Prostate gland (tissue), 2 donors: Measurements from ENCODE around the gene PRSS58. TPM values are rescaled to one million over a fixed set of nuclear protein-coding genes. Genes with fewer than 3 reads are reported as not detected.

Source experiments
- DNase-seq: peaks from one replicate; pipeline ENCODE4 v3.0.0-alpha.2; 2019; ENCODE audit warnings: low spot score
- H3K27ac ChIP-seq, 2 donors: fragments of 200-600 bp; sonication (generic); 2 replicates each; pipeline ENCODE4 v1.5.1; 2017 to 2019
- H3K27me3 ChIP-seq: fragments of 200-600 bp; sonication (generic); replicated peaks from 2 replicates; pipeline ENCODE4 v1.5.1; 2019; ENCODE audit not compliant: insufficient read depth
- H3K36me3 ChIP-seq, 2 donors: fragments of 200-600 bp; sonication (generic); 1 replicate in 1 of 2; 2 replicates in 1 of 2; pipeline versions ENCODE4 v1.5.1 to v1.8.1; 2017 to 2019
- H3K4me1 ChIP-seq: fragments of 200-600 bp; sonication (generic); replicated peaks from 2 replicates; pipeline ENCODE4 v1.5.1; 2019
- H3K4me3 ChIP-seq, 2 donors: fragments of 200-600 bp; sonication (generic); 2 replicates each; pipeline ENCODE4 v1.5.1; 2017 to 2019
- H3K9me3 ChIP-seq: fragments of 200-600 bp; sonication (generic); 2 replicates; pipeline ENCODE4 v1.5.1; 2017
- POLR2A ChIP-seq: fragments of 450-650 bp; IDR thresholded peaks from one replicate; pipeline ENCODE4 v1.6.1; 2016; ENCODE audit warnings: antibody characterized with exemption, mild to moderate bottlenecking
- POLR2AphosphoS5 ChIP-seq: sonication (generic); formaldehyde crosslinking; IDR thresholded peaks from one replicate; pipeline ENCODE4 v1.6.1; 2017; ENCODE audit warnings: antibody characterized with exemption
- WGBS: methylation state at CpG from one replicate; pipeline ENCODE4 v1.1.5; 2018; 5-methylcytosine and 5-hydroxymethylcytosine counted together
- intact Hi-C: fragments of 100-400 bp; cut with DNase I; formaldehyde crosslinking; loops from one replicate; pipeline ENCODE4 v1.14.2; 2022
- total RNA-seq, 2 donors: library from RNA; depleted of rRNA; stranded (reverse); fragments of >200 nt; gene quantifications; one replicate each; pipeline ENCODE4 v1.1.0, GENCODE V29; 2016
- TF ChIP-seq, protein P1 (sequence below), 4 experiments: fragments of 200-600 bp in 2 of 4; fragments of 450-650 bp in 2 of 4; sonication (generic) in 2 of 4; IDR thresholded peaks; 1 replicate in 3 of 4; 2 replicates in 1 of 4; pipeline ENCODE4 v1.5.1; 2016 to 2019; ENCODE audit warnings: antibody characterized with exemption in 4 of 4, mild to moderate bottlenecking in 2 of 4, moderate library complexity in 2 of 4

PRSS58 gene
- total RNA-seq, 2 donors from 2014 or later = 0.91 TPM; not detected in 1

DNA sequence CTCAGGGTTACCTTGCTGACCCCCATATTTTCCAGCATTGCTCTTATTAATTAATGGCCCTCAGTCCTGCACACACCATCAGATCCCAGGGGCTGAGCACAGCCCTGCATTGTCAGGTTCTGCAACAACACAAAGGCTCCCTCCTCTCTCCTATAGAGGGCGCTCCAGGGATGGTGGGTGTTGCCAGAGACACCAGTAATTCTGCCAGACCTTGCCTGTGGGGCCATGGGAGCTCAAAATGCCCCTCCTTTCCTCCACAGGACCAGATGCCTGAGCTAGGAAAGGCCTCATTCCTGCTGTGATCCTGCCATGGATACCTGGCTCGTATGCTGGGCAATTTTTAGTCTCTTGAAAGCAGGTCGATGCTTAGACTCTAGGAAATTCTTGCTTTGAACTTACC, 42.8 kb upstream of the PRSS58 start:
- Histone ChIP-seq H3K4me3 (no peak overlapping the region), H3K9me3 (no peaks in the 10 kb centered on the region), H3K36me3 (no peaks in the 10 kb centered on the region), H3K27me3 (no peaks in the 10 kb centered on the region), H3K4me1 (no peaks in the 10 kb centered on the region), H3K27ac (no peak overlapping the region)
- DNase-seq = no peak
- 58% methylated on average over 3 of the region's 3 CpGs for WGBS
- TF ChIP-seq, protein P1, sequence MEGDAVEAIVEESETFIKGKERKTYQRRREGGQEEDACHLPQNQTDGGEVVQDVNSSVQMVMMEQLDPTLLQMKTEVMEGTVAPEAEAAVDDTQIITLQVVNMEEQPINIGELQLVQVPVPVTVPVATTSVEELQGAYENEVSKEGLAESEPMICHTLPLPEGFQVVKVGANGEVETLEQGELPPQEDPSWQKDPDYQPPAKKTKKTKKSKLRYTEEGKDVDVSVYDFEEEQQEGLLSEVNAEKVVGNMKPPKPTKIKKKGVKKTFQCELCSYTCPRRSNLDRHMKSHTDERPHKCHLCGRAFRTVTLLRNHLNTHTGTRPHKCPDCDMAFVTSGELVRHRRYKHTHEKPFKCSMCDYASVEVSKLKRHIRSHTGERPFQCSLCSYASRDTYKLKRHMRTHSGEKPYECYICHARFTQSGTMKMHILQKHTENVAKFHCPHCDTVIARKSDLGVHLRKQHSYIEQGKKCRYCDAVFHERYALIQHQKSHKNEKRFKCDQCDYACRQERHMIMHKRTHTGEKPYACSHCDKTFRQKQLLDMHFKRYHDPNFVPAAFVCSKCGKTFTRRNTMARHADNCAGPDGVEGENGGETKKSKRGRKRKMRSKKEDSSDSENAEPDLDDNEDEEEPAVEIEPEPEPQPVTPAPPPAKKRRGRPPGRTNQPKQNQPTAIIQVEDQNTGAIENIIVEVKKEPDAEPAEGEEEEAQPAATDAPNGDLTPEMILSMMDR (IDR thresholded peaks at IDR 0.05) = no peak
- TF ChIP-seq POLR2AphosphoS5 (no peak), POLR2A (no peak)
- intact Hi-C loops = no loop called here

GRCh38 chr7:142299237-142299781, 41.5 kb upstream of the PRSS58 start:
- no peak for DNase-seq
- TF ChIP-seq POLR2AphosphoS5 (no peak), POLR2A (no peak)
- TF ChIP-seq, protein P1 (IDR thresholded peaks at IDR 0.05) = no peak
- 53% methylated on average over 10 of the region's 10 CpGs for WGBS
- intact Hi-C loops = no loop called here
- Histone ChIP-seq H3K27ac (no peak overlapping the region), H3K27me3 (no peaks in the 10 kb centered on the region), H3K4me3 (no peak overlapping the region), H3K4me1 (no peaks in the 10 kb centered on the region), H3K9me3 (no peaks in the 10 kb centered on the region), H3K36me3 (no peaks in the 10 kb centered on the region)

- H3K4me1 ChIP-seq = no peaks in the 10 kb centered on the region
- intact Hi-C loops = no loop called here
- no peaks in the 10 kb centered on the region for H3K27me3 ChIP-seq
- no peaks in the 10 kb centered on the region for H3K36me3 ChIP-seq
- WGBS = 63% methylated on average over 5 of the region's 5 CpGs
- DNase-seq = no peak
- TF ChIP-seq POLR2A (no peak), POLR2AphosphoS5 (no peak)
- no peaks in the 10 kb centered on the region for H3K9me3 ChIP-seq
- H3K27ac ChIP-seq = no peak overlapping the region
- H3K4me3 ChIP-seq = no peak overlapping the region
These were observed 40.8 kb upstream of the PRSS58 start for GRCh38 chr7:142298627-142299026.

DNA sequence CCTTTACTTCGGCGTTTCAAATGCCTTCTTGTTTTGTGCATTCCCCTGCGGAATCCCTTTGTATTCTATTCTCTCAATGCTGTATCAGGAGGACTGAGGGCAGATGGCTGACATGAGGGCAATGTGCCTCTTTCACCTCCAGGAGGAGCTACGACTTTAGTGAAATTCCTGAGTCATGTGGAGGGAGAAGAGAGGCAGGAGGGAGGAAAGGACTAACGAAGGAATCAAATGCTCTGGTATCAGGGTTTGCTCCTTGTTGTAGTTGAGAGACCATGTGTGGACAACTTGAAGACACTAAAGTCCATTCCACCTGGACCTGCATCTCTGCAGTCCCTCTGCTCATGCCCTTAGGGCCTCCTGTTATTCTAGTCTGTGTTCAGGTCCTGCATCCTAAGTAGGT, 40.2 kb upstream of the PRSS58 start:
- Histone ChIP-seq H3K4me3 (no peak overlapping the region), H3K36me3 (no peaks in the 10 kb centered on the region), H3K4me1 (no peaks in the 10 kb centered on the region), H3K27ac (no peak overlapping the region), H3K9me3 (no peaks in the 10 kb centered on the region), H3K27me3 (no peaks in the 10 kb centered on the region)
- WGBS = 54% methylated on average over 5 of the region's 5 CpGs
- TF ChIP-seq, protein P1 (IDR thresholded peaks at IDR 0.05) = no peak
- intact Hi-C loops = no loop called here
- DNase-seq = no peak

DNA sequence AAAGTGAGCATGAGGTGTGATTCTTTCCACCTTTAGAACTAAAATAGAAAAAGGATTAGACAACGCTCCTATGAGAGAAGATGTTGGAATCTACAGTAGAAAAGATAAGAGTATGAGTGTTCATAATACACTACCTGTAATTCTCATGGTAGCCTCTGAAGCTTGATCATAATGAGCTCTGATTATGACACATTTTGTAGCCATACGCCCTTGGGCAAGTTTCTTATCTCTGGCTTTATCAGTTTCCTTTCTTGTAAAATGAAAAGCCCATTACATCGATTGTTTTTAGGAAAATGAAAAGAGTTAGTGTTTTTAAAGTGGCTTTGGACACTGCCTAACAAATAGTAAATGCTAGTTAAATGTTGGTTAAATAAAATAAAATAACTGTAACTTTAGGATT, 22.4 kb upstream of the PRSS58 start:
- 38% methylated on average over 3 of the region's 3 CpGs for WGBS
- TF ChIP-seq POLR2AphosphoS5 = no peak
- TF ChIP-seq, protein P1 (IDR thresholded peaks at IDR 0.05) = no peak
- no peaks in the 10 kb centered on the region for H3K4me1 ChIP-seq
- H3K9me3 ChIP-seq = no peaks in the 10 kb centered on the region
- DNase-seq = no peak
- H3K4me3 ChIP-seq = no peak overlapping the region
- no peaks in the 10 kb centered on the region for H3K27me3 ChIP-seq
- H3K36me3 ChIP-seq = no peaks in the 10 kb centered on the region
- intact Hi-C loops = no loop called here
- no peak overlapping the region for H3K27ac ChIP-seq
